Parathyroid adenoma (tissue), 2 donors: ENCODE results near the gene GALNTL6.

Experiments used
- H2AFZ ChIP-seq: fragments of 300-600 bp; sonication (generic); one replicate; pipeline ENCODE4 v1.7.0; 2017; ENCODE audit warnings: antibody characterized with exemption, mild to moderate bottlenecking
- H3K27ac ChIP-seq: fragments of 300-600 bp; sonication (generic); one replicate; pipeline ENCODE4 v1.7.0; 2017
- H3K27me3 ChIP-seq: fragments of 300-600 bp; sonication (generic); one replicate; pipeline ENCODE4 v1.7.0; 2017; ENCODE audit warnings: low read length; ENCODE audit not compliant: control insufficient read depth, insufficient read depth
- H3K36me3 ChIP-seq: fragments of 300-600 bp; sonication (generic); one replicate; pipeline ENCODE4 v1.7.0; 2017; ENCODE audit warnings: low read length; ENCODE audit not compliant: control insufficient read depth, insufficient read depth
- H3K4me1 ChIP-seq: fragments of 300-600 bp; sonication (generic); one replicate; pipeline ENCODE4 v1.7.0; 2017; ENCODE audit warnings: control low read depth
- H3K4me2 ChIP-seq: fragments of 300-600 bp; sonication (generic); one replicate; pipeline ENCODE4 v1.7.0; 2017; ENCODE audit warnings: low read length
- H3K4me3 ChIP-seq: fragments of 300-600 bp; sonication (generic); one replicate; pipeline ENCODE4 v1.7.0; 2017; ENCODE audit warnings: low read depth, low read length
- H3K79me2 ChIP-seq: fragments of 300-600 bp; sonication (generic); one replicate; pipeline ENCODE4 v1.7.0; 2017; ENCODE audit warnings: control low read depth
- H3K9ac ChIP-seq: fragments of 300-600 bp; sonication (generic); one replicate; pipeline ENCODE4 v1.7.0; 2017; ENCODE audit warnings: mild to moderate bottlenecking
- H3K9me3 ChIP-seq: fragments of 300-600 bp; sonication (generic); one replicate; pipeline ENCODE4 v1.7.0; 2017; ENCODE audit warnings: low read length; ENCODE audit not compliant: control insufficient read depth
- TF ChIP-seq, protein P1 (sequence below): fragments of 300-600 bp; sonication (generic); IDR thresholded peaks from one replicate; pipeline ENCODE4 v1.7.0; 2017; ENCODE audit warnings: antibody characterized with exemption, mild to moderate bottlenecking
- donor health status: primary hyperparathyroidism.

Gene GALNTL6

GRCh38 chr4:172776203-172776861, 963.1 kb downstream of the GALNTL6 start:
- Histone ChIP-seq H3K36me3 (no peaks in the 10 kb centered on the region), H3K4me3 (no peak overlapping the region), H3K27me3 (no peaks in the 10 kb centered on the region), H3K9ac (no peak overlapping the region), H2AFZ (no peak overlapping the region), H3K4me2 (no peak overlapping the region), H3K79me2 (no peaks in the 10 kb centered on the region), H3K9me3 (no peaks in the 10 kb centered on the region), H3K4me1 (no peaks in the 10 kb centered on the region), H3K27ac (no peak overlapping the region)
- TF ChIP-seq, protein P1, sequence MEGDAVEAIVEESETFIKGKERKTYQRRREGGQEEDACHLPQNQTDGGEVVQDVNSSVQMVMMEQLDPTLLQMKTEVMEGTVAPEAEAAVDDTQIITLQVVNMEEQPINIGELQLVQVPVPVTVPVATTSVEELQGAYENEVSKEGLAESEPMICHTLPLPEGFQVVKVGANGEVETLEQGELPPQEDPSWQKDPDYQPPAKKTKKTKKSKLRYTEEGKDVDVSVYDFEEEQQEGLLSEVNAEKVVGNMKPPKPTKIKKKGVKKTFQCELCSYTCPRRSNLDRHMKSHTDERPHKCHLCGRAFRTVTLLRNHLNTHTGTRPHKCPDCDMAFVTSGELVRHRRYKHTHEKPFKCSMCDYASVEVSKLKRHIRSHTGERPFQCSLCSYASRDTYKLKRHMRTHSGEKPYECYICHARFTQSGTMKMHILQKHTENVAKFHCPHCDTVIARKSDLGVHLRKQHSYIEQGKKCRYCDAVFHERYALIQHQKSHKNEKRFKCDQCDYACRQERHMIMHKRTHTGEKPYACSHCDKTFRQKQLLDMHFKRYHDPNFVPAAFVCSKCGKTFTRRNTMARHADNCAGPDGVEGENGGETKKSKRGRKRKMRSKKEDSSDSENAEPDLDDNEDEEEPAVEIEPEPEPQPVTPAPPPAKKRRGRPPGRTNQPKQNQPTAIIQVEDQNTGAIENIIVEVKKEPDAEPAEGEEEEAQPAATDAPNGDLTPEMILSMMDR, result no peak

- Histone ChIP-seq H3K4me2 (no peak overlapping the region), H3K27ac (no peak overlapping the region), H3K4me3 (no peak overlapping the region), H3K4me1 (no peaks in the 10 kb centered on the region), H3K79me2 (no peaks in the 10 kb centered on the region), H3K9me3 (no peaks in the 10 kb centered on the region), H2AFZ (no peak overlapping the region), H3K9ac (no peak overlapping the region), H3K27me3 (no peaks in the 10 kb centered on the region), H3K36me3 (no peaks in the 10 kb centered on the region)
- TF ChIP-seq, protein P1, result no peak
Measured at GRCh38 chr4:172777729-172778431, 964.7 kb downstream of the GALNTL6 start.

DNA sequence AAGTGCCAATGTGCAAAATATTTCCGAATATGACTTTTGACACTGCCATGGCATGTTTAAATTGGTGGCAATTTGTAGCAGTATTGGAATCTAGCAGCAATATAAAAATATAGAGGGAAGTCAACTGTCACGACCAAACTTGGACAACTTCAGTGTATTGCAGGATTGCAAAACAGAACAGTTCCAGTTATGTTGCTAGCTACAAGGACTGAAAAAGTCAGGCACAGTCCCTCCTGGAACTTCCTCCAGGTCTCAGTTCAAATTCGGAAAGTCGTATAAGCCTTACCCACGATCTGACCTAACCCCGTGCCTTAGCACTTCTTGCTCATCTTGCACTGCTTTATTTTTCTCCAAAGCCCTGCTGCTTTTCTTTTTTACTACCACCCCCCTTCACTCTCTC, 965.4 kb downstream of the GALNTL6 start:
- H3K4me3 ChIP-seq, result no peak overlapping the region
- no peaks in the 10 kb centered on the region for H3K36me3 ChIP-seq
- H3K4me1 ChIP-seq, result no peaks in the 10 kb centered on the region
- TF ChIP-seq, protein P1, result no peak
- H3K79me2 ChIP-seq, result no peaks in the 10 kb centered on the region
- no peaks in the 10 kb centered on the region for H3K9me3 ChIP-seq
- H2AFZ ChIP-seq, result no peak overlapping the region
- no peak overlapping the region for H3K9ac ChIP-seq
- H3K4me2 ChIP-seq, result no peak overlapping the region
- no peaks in the 10 kb centered on the region for H3K27me3 ChIP-seq
- H3K27ac ChIP-seq, result no peak overlapping the region

- Histone ChIP-seq H3K4me2 (no peak overlapping the region), H3K27ac (no peak overlapping the region), H2AFZ (no peak overlapping the region), H3K4me3 (no peak overlapping the region), H3K4me1 (no peaks in the 10 kb centered on the region), H3K9ac (no peak overlapping the region), H3K9me3 (no peaks in the 10 kb centered on the region), H3K27me3 (no peaks in the 10 kb centered on the region), H3K36me3 (no peaks in the 10 kb centered on the region), H3K79me2 (no peaks in the 10 kb centered on the region)
- TF ChIP-seq, protein P1, result no peak
Measured at GRCh38 chr4:172780566-172781081, 967.4 kb downstream of the GALNTL6 start.
